Astrocyte of the spinal cord (primary cell): ENCODE data around the gene DOCK8.

Experiments
- DNase-seq: peaks from one replicate; pipeline ENCODE4 v3.0.0; 2011; ENCODE audit warnings: low read depth, low spot score
- H3K4me3 ChIP-seq: 2 replicates; pipeline ENCODE4 v1.5.1; 2011; ENCODE audit warnings: low read depth, mild to moderate bottlenecking, low read length, moderate library complexity
- CTCF ChIP-seq: IDR thresholded peaks from 2 replicates; pipeline ENCODE4 v1.5.1; 2012; ENCODE audit warnings: low read depth, mild to moderate bottlenecking, low read length, inconsistent platforms
- in situ Hi-C: cut with HindIII; loops from 2 replicates; pipeline ENCODE4 v1.10.0; 2017; ENCODE audit warnings: low sequenced_read_pairs

DOCK8 gene

GRCh38 chr9:249025-249424 lies 34.4 kb downstream of the DOCK8 start:
- in situ Hi-C loops: no loop called here
- no peak for DNase-seq

GRCh38 chr9:250039-250438 lies 35.4 kb downstream of the DOCK8 start:
- no peak for TF ChIP-seq CTCF
- DNase-seq: no peak
- in situ Hi-C loops: no loop called here
- H3K4me3 ChIP-seq: no peak overlapping the region

More at GRCh38 chr9:249025-249424, 34.4 kb downstream of the DOCK8 start:
- TF ChIP-seq CTCF: no peak
- no peak overlapping the region for H3K4me3 ChIP-seq

- TF ChIP-seq CTCF: no peak
- in situ Hi-C loops: no loop called here
- no peak for DNase-seq
- no peak overlapping the region for H3K4me3 ChIP-seq
Measured at GRCh38 chr9:250625-251024, 36.0 kb downstream of the DOCK8 start.

- in situ Hi-C loops: no loop called here
- TF ChIP-seq CTCF: no peak
- H3K4me3 ChIP-seq: no peak overlapping the region
- no peak for DNase-seq
Measured at GRCh38 chr9:251398-251797, 36.7 kb downstream of the DOCK8 start.

GRCh38 chr9:253539-253938 lies 38.9 kb downstream of the DOCK8 start:
- in situ Hi-C loops: no loop called here
- no peak overlapping the region for H3K4me3 ChIP-seq
- no peak for DNase-seq
- no peak for TF ChIP-seq CTCF

GRCh38 chr9:254516-254915 lies 39.9 kb downstream of the DOCK8 start:
- no peak for TF ChIP-seq CTCF
- in situ Hi-C loops: no loop called here
- no peak for DNase-seq
- H3K4me3 ChIP-seq: no peak overlapping the region

GRCh38 chr9:257957-258356 lies 43.3 kb downstream of the DOCK8 start:
- no peak for DNase-seq
- in situ Hi-C loops: no loop called here
- H3K4me3 ChIP-seq: no peak overlapping the region
- no peak for TF ChIP-seq CTCF
